Measurements from ENCODE around the gene DNAH14.
A peak's percentile ranks its signal among the peaks of the same experiment; 100 is the strongest.

DNAH14 gene

DNA sequence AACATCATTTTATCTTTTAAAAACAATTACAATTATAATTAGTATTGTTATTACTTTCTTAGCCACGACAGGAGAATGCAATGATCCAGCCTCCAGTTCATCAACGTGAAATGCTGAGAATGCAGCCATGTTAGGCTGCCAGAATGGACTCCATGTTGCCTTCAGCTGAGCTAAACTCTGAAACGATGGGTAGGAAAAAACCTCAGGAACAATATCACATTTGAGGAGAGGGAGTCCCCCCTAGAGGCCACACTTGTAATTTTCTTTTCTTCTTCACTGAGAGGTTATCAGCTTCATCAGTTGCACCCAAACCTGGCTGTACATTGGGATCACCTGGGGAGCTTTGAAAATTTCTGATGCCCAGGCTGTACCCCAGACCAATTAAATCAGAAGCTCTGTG lies 34.6 kb upstream of the DNAH14 start:
- no peak for DNase-seq (ENCODE audit: low read depth)
- no peak overlapping the region for H3K4me3 ChIP-seq (ENCODE audit: low read depth, low read length)

DNA sequence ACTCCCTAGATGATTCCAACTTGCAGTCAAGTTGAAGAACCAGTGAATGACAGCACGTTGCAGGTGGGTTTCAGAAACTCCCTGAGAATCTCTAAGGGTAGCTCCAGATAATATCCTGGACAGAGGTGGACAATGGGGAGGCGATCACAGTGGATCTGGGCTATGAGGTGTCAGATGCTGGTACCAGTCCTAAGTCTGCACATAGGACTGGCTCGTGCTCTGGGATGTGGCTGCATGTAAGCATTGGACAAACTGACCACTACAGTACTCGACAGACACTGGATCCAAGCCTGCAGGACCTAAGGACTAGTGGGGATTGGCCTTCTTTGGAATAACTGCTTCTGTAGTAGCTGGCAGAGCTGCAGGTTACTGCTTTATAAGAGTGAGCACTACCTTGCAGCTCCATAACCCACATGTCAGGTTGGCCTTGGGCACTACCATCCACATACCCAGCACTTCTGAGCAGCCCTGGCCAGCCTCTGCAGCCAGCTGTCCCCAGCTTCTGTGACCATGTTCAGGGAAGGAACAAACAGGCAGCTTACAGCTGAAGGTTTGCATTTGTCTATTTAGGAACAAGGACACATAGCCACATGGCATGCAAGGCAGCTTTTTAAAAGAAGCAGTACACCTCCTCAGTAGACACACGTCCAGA lies 33.2 kb upstream of the DNAH14 start:
- in situ Hi-C loops (cut with HindIII; ENCODE audit: low sequenced_read_pairs) = no loop called here
- TF ChIP-seq, protein P1, sequence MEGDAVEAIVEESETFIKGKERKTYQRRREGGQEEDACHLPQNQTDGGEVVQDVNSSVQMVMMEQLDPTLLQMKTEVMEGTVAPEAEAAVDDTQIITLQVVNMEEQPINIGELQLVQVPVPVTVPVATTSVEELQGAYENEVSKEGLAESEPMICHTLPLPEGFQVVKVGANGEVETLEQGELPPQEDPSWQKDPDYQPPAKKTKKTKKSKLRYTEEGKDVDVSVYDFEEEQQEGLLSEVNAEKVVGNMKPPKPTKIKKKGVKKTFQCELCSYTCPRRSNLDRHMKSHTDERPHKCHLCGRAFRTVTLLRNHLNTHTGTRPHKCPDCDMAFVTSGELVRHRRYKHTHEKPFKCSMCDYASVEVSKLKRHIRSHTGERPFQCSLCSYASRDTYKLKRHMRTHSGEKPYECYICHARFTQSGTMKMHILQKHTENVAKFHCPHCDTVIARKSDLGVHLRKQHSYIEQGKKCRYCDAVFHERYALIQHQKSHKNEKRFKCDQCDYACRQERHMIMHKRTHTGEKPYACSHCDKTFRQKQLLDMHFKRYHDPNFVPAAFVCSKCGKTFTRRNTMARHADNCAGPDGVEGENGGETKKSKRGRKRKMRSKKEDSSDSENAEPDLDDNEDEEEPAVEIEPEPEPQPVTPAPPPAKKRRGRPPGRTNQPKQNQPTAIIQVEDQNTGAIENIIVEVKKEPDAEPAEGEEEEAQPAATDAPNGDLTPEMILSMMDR (IDR thresholded peaks at IDR 0.05; ENCODE audit: low read depth, low read length, missing control alignments) = no peak
- no peak for DNase-seq (ENCODE audit: low read depth)
- no peak overlapping the region for H3K4me3 ChIP-seq (ENCODE audit: low read depth, low read length)

More for the DNA sequence above, 34.6 kb upstream of the DNAH14 start:
- TF ChIP-seq, protein P1 (IDR thresholded peaks at IDR 0.05; ENCODE audit: low read depth, low read length, missing control alignments) = peak; percentile 42
- in situ Hi-C loops (cut with HindIII; ENCODE audit: low sequenced_read_pairs) = no loop called here

DNA sequence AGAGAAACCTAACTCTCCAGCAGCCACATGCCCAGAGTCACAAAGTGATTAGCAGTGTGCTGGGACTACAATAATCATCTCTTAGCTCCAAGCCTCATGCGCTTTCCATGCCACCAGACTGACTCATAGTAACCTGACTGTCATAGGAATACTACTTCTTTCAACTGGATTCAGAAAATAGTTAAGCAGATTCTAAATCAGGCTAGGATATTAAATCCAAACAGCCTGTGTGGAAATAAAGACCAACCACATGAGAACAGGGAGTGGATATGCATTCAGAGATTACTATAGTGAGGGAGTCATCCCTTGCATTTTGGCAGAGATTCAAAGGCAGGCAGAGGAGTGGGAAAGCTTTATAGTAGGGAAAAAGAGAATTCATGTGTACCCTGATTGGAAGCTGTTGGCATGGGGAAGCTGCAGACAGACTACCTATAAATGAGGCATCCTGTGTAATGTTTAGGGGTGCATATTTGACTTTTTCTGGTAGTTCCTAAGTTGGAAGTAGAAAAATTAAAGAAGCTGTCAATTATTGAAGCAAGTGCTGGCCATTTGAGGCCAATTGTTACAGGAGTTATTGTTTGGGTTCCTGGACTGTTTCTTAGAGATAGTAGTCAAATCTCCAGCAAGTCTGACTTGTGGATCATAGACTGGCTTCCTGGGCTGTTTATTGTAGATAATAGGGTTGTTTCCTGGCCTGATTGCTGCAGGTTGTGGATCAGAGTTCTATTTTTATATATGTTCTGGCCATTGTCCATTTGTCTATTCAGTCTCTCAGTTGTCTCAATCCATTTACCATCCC lies 31.7 kb upstream of the DNAH14 start:
- in situ Hi-C loops (cut with HindIII; ENCODE audit: low sequenced_read_pairs) = no loop called here
- TF ChIP-seq, protein P1 (IDR thresholded peaks at IDR 0.05; ENCODE audit: low read depth, low read length, missing control alignments) = no peak
- no peak for DNase-seq (ENCODE audit: low read depth)
- H3K4me3 ChIP-seq (ENCODE audit: low read depth, low read length) = no peak overlapping the region

DNA sequence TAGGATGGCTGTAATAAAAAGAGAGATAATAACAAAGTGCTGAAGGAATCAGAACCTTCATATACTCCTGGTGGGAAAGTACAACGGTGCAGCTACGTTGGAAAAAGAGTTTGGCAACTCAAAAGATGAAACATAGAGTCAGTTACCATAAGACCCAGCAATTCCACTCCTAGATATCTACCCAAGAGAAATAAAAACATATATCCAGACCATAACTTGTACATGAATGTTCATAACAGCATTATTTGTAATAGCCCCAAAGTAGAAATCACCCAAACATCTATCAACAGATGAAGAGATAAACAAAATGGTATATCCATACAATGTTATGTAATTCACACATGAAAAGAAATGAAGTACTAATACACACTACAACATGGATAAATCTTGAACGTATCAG lies 30.5 kb upstream of the DNAH14 start:
- TF ChIP-seq, protein P1 (IDR thresholded peaks at IDR 0.05; ENCODE audit: low read depth, low read length, missing control alignments) = no peak
- no peak overlapping the region for H3K4me3 ChIP-seq (ENCODE audit: low read depth, low read length)
- DNase-seq (ENCODE audit: low read depth) = no peak
- in situ Hi-C loops (cut with HindIII; ENCODE audit: low sequenced_read_pairs) = no loop called here

DNA sequence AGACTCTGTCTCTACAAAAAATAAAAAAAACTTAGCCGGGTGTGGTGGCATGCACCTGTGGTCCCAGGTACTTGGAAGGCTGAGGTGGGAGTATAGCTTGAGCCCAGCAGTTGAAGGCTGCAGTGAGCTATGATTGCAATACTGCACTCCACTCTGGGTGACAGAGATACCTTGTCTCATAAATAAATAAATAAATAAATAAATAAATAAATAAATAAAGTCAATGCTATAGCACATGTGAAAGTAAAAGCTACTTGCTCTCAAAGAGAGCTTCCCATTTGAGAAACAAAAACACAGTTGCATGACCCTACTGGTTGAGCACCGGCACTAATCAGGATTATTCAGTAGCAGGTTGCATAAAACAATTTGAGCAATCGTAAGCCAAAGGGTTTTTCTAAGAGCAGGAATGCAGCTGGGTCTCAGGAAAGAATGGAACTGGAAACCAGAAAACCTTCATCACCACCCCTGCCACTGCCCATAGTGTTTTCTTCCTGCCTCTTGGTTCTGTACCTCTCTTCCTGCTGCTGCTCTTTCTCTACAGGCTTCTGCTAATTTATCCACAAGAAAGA lies 29.3 kb upstream of the DNAH14 start:
- DNase-seq (ENCODE audit: low read depth) = no peak
- in situ Hi-C loops (cut with HindIII; ENCODE audit: low sequenced_read_pairs) = no loop called here
- TF ChIP-seq, protein P1 (IDR thresholded peaks at IDR 0.05; ENCODE audit: low read depth, low read length, missing control alignments) = no peak
- H3K4me3 ChIP-seq (ENCODE audit: low read depth, low read length) = no peak overlapping the region

DNA sequence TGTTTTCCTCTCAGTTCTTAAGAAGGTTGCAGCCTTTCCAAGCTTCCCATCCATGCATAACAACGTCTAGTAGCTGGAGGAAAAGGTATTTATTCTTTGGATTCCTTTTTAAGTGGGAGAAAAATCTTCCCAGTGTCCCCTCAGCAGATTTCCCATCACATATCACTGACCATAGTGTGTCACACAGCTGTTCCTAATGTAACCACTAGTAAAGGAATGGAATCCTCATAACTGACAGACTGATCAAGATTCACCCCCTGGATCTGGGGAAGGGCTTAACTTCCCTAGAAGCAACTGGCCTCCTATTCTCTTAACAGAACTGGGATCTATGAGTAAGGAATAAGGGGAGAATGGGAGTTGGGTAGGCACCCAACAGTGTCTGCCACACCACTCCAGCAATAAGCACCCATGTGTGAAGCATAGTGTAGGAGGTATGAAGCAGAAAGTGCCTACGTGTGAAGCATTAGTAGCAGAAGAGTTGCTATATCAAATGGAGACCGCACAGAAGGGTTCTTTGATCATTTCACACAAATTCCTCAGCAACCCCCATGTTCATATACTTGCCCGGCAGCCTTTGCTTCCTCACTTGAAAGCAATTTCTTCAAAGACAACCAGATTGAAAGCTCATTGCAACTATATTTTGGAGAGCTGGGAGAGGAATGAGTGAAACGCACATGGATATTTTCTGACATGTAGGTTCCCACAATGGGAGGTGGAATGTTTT lies 28.2 kb upstream of the DNAH14 start:
- in situ Hi-C loops (cut with HindIII; ENCODE audit: low sequenced_read_pairs) = no loop called here
- TF ChIP-seq, protein P1 (IDR thresholded peaks at IDR 0.05; ENCODE audit: low read depth, low read length, missing control alignments) = no peak

More for the DNA sequence above, 28.2 kb upstream of the DNAH14 start:
- DNase-seq (ENCODE audit: low read depth) = no peak
- H3K4me3 ChIP-seq (ENCODE audit: low read depth, low read length) = no peak overlapping the region

Data from astrocyte of the cerebellum (primary cell).